Activated T-helper 2 cell treated with anti-CD3 and anti-CD28 coated beads, Interferon-gamma antibody, Interleukin-2, Interleukin-4, amounts not matched to agents 10 μg/mL and 5 μg/mL and 100 μg/mL, durations not matched to agents 14 hours and 24 hours and 36 hours (primary cell): ENCODE measurements around the gene NPHP1. TPM values are rescaled to one million over a fixed set of nuclear protein-coding genes. Genes with fewer than 3 reads are reported as not detected.

ENCODE experiments used
- DNase-seq: peaks from one replicate; pipeline ENCODE4 v3.0.0; 2021; ENCODE audit warnings: low spot score
- H3K27ac Mint-ChIP-seq: one replicate; pipeline ENCODE4 v1.8.0; 2021; ENCODE audit warnings: mixed read lengths
- H3K27me3 Mint-ChIP-seq: one replicate; pipeline ENCODE4 v1.8.0; 2021; ENCODE audit warnings: low read depth, mixed read lengths
- H3K36me3 Mint-ChIP-seq: one replicate; pipeline ENCODE4 v1.8.0; 2021; ENCODE audit warnings: low read depth, mixed read lengths
- H3K4me1 Mint-ChIP-seq: one replicate; pipeline ENCODE4 v1.8.0; 2021; ENCODE audit warnings: low read depth, mixed read lengths
- H3K4me3 Mint-ChIP-seq: one replicate; pipeline ENCODE4 v1.8.0; 2021; ENCODE audit warnings: low read depth, mild to moderate bottlenecking, moderate library complexity, mixed read lengths
- H3K9me3 Mint-ChIP-seq: one replicate; pipeline ENCODE4 v1.8.0; 2021; ENCODE audit warnings: mixed read lengths
- intact Hi-C: fragments of 100-400 bp; cut with micrococcal nuclease; formaldehyde crosslinking; loops from one replicate; pipeline ENCODE4 v1.15.1; 2023
- total RNA-seq: library from RNA; stranded (reverse); gene quantifications from 2 replicates; pipeline ENCODE4 v1.2.3, GENCODE V29; 2022

Gene NPHP1
- total RNA-seq, 1 donor from 2014 or later: 1.0 TPM

DNA sequence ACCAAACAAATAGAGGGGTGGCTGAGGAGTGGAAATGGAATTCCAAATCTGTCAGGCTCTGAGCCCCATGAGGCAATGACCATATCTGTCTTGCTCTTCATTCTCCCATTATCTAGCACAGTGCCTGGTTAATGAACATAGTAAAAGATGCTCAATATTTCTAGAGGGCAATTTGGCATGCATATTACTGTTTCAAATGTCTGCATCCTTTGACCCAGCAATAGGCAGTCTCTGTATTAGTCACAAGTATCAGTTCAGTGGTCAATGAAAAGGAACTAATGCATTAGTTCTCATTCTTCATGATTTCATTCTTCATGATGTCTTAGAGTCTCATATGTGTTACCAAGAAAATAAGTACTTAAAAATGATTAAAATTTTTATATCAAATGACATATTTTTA, 60.8 kb downstream of the NPHP1 start:
- Mint-ChIP-seq H3K9me3 (peaks cover 10% of the 10 kb centered on the region), H3K4me1 (peaks cover 29% of the 10 kb centered on the region), H3K27ac (no peak overlapping the region), H3K4me3 (no peak overlapping the region), H3K27me3 (peaks cover 4% of the 10 kb centered on the region), H3K36me3 (peaks cover 3% of the 10 kb centered on the region)
- DNase-seq: no peak
- intact Hi-C loops: loop anchor here (5.0 kb wide), 1 partner anchor 713 kb away; no protein-coding TSS in a partner anchor

DNA sequence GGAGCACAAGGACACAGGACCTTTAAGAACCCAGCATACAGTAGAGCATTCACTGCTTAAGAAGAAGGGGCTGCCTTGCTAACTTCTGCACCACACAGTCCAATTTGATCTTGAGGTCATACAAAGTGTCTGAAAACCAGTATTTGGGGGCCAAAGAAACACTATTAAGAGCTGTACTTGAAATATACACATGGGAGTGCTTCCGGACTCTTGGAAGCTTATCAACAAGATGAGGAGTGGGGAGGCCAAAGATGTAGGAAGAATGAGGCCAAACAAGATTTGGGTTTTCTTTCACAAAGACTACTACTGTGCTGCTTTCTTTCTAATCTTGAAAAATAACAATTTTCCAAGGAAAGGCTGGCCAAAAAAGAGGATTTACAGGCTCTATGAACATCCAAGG, 64.4 kb downstream of the NPHP1 start:
- Mint-ChIP-seq H3K36me3 (no peaks in the 10 kb centered on the region), H3K27me3 (peaks cover 1% of the 10 kb centered on the region), H3K9me3 (no peaks in the 10 kb centered on the region), H3K4me1 (peaks cover 12% of the 10 kb centered on the region), H3K27ac (no peak overlapping the region), H3K4me3 (no peak overlapping the region)
- DNase-seq: no peak
- intact Hi-C loops: loop anchor here (5.0 kb wide), 1 partner anchor 717 kb away; no protein-coding TSS in a partner anchor

DNA sequence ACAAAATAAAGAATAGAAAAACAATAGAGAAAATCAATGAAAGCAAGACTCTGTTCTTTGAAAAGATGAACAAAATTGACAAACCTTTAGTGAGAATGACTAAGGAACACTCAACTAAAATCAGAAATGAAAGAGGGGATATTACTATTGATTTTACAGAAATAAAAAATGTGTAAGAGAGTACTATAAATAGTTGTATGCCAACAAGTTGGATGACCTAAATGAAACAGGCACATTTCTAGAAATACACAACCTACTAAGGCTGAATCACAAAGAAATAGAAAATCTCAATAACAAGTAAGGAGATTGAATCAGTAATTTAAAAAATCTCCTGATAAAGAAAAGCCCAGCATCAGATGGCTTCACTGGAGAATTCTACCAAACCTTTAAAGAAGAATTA, 70.8 kb downstream of the NPHP1 start:
- Mint-ChIP-seq H3K4me1 (peaks cover 4% of the 10 kb centered on the region), H3K27me3 (peaks cover 2% of the 10 kb centered on the region), H3K36me3 (no peaks in the 10 kb centered on the region), H3K4me3 (no peak overlapping the region), H3K27ac (no peak overlapping the region), H3K9me3 (peaks cover 26% of the 10 kb centered on the region)
- no peak for DNase-seq
- intact Hi-C loops: no loop called here

DNA sequence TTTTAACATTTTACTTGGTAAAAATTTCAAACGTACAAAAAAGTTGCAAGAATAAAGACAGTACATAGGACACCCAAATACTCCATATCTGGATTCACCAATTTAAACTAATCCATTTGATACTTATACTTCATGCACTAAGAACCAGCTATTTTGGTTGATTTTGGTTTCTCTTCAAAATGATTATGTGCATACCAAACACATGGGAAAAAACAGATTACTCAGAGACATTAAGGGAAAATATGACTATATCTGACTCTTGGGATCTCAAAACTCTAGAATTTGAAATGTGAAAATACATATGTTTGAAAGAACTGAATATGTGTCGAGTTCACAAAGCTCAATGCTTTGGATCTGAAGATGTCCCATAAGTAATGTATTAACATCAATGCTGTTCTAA, 73.6 kb downstream of the NPHP1 start:
- DNase-seq: no peak
- Mint-ChIP-seq H3K27me3 (peaks cover 2% of the 10 kb centered on the region), H3K4me1 (peaks cover 5% of the 10 kb centered on the region), H3K36me3 (no peaks in the 10 kb centered on the region), H3K4me3 (no peak overlapping the region), H3K9me3 (peaks cover 26% of the 10 kb centered on the region), H3K27ac (no peak overlapping the region)
- intact Hi-C loops: no loop called here

DNA sequence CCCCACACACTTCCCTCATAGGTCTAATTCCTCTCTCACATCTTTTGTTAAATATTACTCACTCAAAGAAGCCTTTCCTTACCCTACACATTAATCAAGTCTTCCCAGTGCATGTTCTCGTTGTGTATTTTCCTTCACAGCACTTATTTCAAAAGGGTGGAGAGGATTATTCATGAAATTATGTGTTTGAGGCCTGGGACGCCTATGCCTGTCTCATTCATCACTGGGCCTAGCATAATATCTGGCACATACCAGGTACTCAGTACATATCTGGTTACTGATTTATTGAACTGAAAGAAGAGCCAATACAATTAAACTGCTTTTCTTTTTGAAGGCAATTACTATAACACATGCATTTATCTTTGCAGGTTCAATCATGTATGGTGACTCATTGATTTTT, 74.1 kb downstream of the NPHP1 start:
- DNase-seq: no peak
- no peak overlapping the region for H3K4me3 Mint-ChIP-seq
- peaks cover 26% of the 10 kb centered on the region for H3K9me3 Mint-ChIP-seq
- peaks cover 8% of the 10 kb centered on the region for H3K4me1 Mint-ChIP-seq
- H3K27ac Mint-ChIP-seq: no peak overlapping the region
- peaks cover 2% of the 10 kb centered on the region for H3K27me3 Mint-ChIP-seq
- intact Hi-C loops: no loop called here
- no peaks in the 10 kb centered on the region for H3K36me3 Mint-ChIP-seq

DNA sequence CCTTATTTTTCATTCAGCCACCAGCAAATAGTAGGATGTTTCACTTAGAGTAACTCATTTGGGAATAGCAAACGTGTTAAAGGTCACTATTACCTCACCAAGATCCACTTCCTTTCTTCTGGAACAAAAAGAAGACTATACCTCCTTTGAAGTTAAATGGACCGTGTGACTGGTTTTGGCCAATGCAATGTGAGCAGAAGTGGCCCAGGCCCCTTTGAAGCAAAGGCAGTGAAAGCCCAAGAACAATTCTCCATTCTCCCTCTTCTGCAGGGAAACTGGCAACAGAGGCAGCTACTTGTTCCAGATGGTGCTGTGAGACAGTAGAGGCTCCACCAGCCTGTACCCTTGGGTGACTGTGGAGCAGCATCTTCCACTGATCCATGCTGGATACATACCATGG, 77.9 kb downstream of the NPHP1 start:
- Mint-ChIP-seq H3K4me1 (peaks cover 6% of the 10 kb centered on the region), H3K9me3 (no peaks in the 10 kb centered on the region), H3K36me3 (no peaks in the 10 kb centered on the region), H3K4me3 (no peak overlapping the region), H3K27ac (no peak overlapping the region), H3K27me3 (peaks cover 2% of the 10 kb centered on the region)
- DNase-seq: no peak
- intact Hi-C loops: no loop called here

DNA sequence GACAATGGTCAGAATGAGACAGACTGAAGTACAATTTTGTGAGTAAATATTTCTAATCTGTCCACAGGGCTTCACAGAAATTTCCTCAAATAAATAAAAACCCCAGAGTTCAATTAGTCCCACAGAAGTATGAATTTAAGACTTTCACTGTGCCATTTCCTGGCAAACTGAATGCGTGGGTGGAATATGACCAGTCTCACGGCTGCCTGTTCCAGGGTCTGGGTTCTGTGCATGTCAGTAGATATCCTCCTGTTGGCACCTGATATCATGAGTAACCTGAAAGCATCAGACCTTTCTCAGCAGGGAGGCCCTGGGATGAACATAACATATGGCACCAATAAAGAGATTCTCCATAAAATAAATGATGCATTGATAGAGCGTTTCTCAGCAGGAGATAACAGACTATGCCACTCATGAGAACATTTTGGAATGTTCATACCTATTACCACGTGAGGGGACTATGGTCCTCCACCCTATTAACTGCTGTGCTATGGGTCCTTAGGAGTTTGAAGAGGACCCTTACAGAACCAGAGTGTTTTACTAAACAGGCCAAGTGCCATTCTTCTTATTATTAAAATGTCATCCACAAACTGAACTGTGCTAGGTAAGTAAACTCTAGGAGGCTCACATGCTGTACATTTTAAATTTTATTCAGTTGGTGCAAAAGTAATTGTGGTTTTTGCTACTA, 78.6 kb downstream of the NPHP1 start:
- no peak overlapping the region for H3K4me3 Mint-ChIP-seq
- H3K36me3 Mint-ChIP-seq: no peaks in the 10 kb centered on the region
- DNase-seq: no peak
- intact Hi-C loops: no loop called here
- no peak overlapping the region for H3K27ac Mint-ChIP-seq
- H3K9me3 Mint-ChIP-seq: no peaks in the 10 kb centered on the region
- H3K27me3 Mint-ChIP-seq: peaks cover 2% of the 10 kb centered on the region
- peaks cover 6% of the 10 kb centered on the region for H3K4me1 Mint-ChIP-seq

DNA sequence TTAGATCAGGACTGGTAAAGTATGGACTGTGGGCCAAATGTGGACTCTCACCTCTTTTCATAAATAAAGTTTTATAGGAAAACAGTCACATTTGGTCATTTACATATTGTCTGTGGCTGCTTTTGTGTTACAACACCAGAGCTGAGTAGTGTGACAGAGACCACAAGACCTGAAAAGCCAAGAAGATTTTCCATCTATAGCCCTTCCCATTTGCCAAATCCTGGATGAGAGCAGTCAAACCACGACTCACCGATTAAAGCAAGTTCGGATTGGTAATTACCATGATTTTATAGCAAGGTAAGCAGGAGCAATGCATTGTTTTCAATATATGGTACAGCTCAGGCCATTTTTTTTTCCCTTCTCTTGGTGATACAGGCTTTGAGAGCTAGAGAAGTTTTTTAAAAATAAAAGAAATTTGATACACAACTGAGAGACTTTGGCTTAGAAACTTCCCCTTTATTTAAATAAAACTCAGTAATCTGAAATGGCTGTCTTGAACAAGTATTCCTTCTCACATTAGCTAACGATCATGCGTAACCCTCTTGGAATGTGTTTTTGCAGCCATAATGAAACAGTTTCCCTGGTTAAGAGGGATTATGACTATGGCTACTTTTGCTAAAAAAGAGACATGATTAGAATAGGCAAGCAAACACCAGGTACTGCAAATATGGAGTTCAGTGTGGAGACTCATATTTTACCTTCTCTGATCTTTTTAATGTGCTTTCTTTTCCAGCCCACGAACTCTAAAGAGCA, 79.7 kb downstream of the NPHP1 start:
- intact Hi-C loops: no loop called here
- no peak for DNase-seq
- H3K36me3 Mint-ChIP-seq: no peaks in the 10 kb centered on the region
- peaks cover 6% of the 10 kb centered on the region for H3K4me1 Mint-ChIP-seq
- no peak overlapping the region for H3K4me3 Mint-ChIP-seq
- H3K27me3 Mint-ChIP-seq: no peaks in the 10 kb centered on the region
- H3K27ac Mint-ChIP-seq: no peak overlapping the region
- H3K9me3 Mint-ChIP-seq: no peaks in the 10 kb centered on the region

DNA sequence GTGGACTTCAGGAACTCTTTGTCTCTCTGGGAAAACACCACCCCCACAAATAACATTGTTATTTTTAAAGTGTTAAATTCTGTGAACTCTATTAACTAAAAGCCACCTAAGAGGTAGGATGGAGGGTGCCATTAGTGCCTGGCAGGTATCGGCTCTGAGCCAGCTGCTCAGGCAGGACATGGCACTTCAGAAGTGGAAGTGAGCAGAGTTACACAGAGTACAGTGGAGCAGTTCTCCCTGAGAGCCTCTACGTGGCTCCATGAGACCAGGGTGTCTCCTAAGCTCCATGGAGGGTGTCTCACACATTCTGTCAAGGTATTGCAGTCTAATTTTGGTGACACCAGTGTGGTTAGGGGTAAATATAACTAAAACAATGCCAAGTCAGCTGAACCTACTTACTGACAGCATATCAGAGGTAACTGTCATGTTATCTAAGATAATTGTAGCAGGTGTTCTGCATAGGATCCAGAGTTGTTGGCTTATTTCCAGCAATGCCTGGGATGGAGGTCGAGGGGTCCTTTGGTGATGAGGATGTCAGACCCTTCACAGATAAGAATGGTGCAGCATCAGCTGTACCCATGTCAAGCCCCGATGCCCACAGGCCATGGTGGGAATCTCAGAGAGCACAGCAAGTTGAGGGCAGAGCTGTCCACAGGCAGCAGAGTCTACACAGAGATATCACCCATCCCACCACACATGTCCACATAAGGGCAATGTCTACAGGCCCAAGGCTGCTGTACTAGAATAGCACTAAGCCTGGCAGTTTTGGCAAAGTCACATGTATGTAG, 80.6 kb downstream of the NPHP1 start:
- intact Hi-C loops: no loop called here
- Mint-ChIP-seq H3K4me3 (no peak overlapping the region), H3K27me3 (no peaks in the 10 kb centered on the region), H3K27ac (no peak overlapping the region), H3K36me3 (no peaks in the 10 kb centered on the region), H3K9me3 (no peaks in the 10 kb centered on the region), H3K4me1 (peaks cover 6% of the 10 kb centered on the region)
- DNase-seq: no peak

DNA sequence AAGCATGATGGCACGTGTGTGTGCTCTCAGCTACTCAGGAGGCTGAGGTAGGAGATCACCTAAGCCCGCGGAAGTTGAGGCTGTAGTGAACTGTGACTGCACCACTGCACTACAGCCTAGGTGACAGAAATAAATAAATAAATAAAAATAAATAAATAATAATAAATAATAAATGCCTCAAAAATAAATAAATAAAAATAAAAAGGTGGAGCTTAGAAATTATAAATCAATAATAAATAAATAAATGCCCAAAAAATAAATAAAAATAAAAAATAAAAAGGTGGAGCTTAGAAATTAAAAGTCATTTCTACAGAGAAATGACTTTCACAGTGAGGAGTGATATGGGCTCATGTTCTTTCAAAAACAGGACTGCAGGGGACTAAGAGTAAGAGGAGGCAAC, 83.2 kb downstream of the NPHP1 start:
- no peaks in the 10 kb centered on the region for H3K9me3 Mint-ChIP-seq
- intact Hi-C loops: no loop called here
- DNase-seq: no peak
- H3K27ac Mint-ChIP-seq: no peak overlapping the region
- peaks cover 21% of the 10 kb centered on the region for H3K27me3 Mint-ChIP-seq
- peaks cover 6% of the 10 kb centered on the region for H3K4me1 Mint-ChIP-seq
- no peaks in the 10 kb centered on the region for H3K36me3 Mint-ChIP-seq
- no peak overlapping the region for H3K4me3 Mint-ChIP-seq

DNA sequence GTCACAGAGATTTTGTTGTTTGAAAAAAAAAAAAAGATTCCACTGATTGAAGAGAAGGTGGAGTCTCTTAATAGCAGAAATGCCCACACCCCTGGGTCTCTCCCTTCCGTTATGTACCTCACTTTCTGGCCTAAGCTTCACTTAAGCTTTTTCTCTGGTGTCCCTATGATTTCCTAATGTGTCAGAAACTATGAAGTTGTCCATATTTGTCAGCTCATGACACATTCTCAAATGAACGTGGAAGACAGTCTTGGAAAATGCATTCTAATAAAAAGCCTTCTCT, 83.8 kb downstream of the NPHP1 start:
- peaks cover 3% of the 10 kb centered on the region for H3K4me1 Mint-ChIP-seq

DNA sequence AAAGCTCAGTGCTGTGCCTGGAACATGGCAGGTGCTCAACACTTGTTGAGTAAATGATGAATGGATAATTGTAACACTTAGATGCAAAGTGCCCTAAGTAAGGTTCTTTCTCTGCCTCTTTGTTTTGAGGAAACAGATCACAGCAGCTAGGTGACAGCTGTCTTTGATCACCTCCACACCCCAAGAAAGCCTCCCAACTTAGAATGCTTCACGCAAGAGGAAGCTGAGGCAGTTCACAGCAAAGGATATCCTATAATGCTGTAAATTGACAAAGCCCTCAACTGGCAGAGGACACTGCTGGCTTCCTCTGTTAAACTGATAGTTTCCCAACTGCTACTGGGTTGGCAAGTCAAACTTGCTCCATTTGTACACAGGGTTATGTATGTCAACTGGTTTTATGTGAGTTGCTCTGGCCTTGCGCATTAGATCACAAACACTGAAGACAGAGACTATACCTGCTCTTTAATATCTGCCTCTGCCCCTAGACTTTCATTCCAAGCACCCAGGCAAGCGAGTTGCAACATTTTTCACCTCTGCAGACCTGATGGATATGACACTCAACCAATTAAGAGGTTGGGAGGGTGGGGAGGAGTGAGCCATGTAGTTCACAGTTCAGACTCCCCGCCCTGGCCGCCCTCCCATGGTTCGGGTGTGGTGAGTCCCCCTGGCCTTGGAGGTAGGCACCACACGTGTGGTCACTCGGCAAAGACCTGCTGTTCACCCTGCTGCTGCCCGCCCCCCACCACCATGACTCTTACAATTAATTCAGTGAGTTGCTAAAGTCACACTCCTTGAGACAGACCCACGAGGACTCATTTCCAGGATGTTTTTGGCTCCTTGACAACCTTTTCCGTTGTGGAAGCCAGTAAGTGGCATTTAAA, 84.4 kb downstream of the NPHP1 start:
- Mint-ChIP-seq H3K36me3 (no peaks in the 10 kb centered on the region), H3K9me3 (no peaks in the 10 kb centered on the region), H3K27ac (no peak overlapping the region), H3K4me3 (no peak overlapping the region), H3K27me3 (peaks cover 28% of the 10 kb centered on the region), H3K4me1 (peaks cover under 1% of the 10 kb centered on the region)
- intact Hi-C loops: no loop called here
- no peak for DNase-seq

More for the DNA sequence above, 83.8 kb downstream of the NPHP1 start:
- Mint-ChIP-seq H3K27ac (no peak overlapping the region), H3K9me3 (no peaks in the 10 kb centered on the region), H3K4me3 (no peak overlapping the region), H3K27me3 (peaks cover 27% of the 10 kb centered on the region), H3K36me3 (no peaks in the 10 kb centered on the region)
- DNase-seq: no peak
- intact Hi-C loops: no loop called here
